Breast epithelium (tissue), 3 donors: ENCODE data around the gene ALX4.

Source experiments
- CTCF ChIP-seq, 3 donors: fragments of 450-650 bp; IDR thresholded peaks; one replicate each; pipeline ENCODE4 v1.5.1; 2016 to 2017; ENCODE audit warnings: antibody characterized with exemption in 3 of 3, mild to moderate bottlenecking in 3 of 3, moderate library complexity in 3 of 3
- POLR2AphosphoS5 ChIP-seq, 3 donors: sonication (generic); formaldehyde crosslinking; IDR thresholded peaks; one replicate each; pipeline ENCODE4 v1.6.1; 2017; ENCODE audit warnings: antibody characterized with exemption in 3 of 3

- TF ChIP-seq CTCF (IDR thresholded peaks at IDR 0.05): no peak
- no peak for TF ChIP-seq POLR2AphosphoS5 (IDR thresholded peaks at IDR 0.05)
These were observed 9.8 kb upstream of the ALX4 start for GRCh38 chr11:44319552-44320288.
